ENCODE results near the gene GNG12.

GNG12 gene

GRCh38 chr1:67723620-67724019 lies 109.6 kb downstream of the GNG12 start:
- peak; percentile 3 for DNase-seq

GRCh38 chr1:67723126-67723525 lies 110.1 kb downstream of the GNG12 start:
- DNase-seq: no peak

GRCh38 chr1:67722292-67722944 lies 110.8 kb downstream of the GNG12 start:
- no peak for DNase-seq

- no peak for DNase-seq
Observed at GRCh38 chr1:67721650-67722291, 111.5 kb downstream of the GNG12 start.

- DNase-seq: no peak
Observed at GRCh38 chr1:67721112-67721511, 112.2 kb downstream of the GNG12 start.

GRCh38 chr1:67719329-67720196 lies 113.7 kb downstream of the GNG12 start:
- no peak for DNase-seq

- no peak for DNase-seq
Observed at GRCh38 chr1:67717876-67718275, 115.4 kb downstream of the GNG12 start.

- DNase-seq: no peak
Observed at GRCh38 chr1:67716800-67717199, 116.5 kb downstream of the GNG12 start.

GRCh38 chr1:67715819-67716218 lies 117.4 kb downstream of the GNG12 start:
- no peak for DNase-seq

GRCh38 chr1:67713057-67713846 lies 120.0 kb downstream of the GNG12 start:
- no peak for DNase-seq

GRCh38 chr1:67711855-67712212 lies 121.4 kb downstream of the GNG12 start:
- no peak for DNase-seq

GRCh38 chr1:67711158-67711854 lies 122.0 kb downstream of the GNG12 start:
- no peak for DNase-seq

- no peak for DNase-seq
Observed at GRCh38 chr1:67710417-67710816, 122.8 kb downstream of the GNG12 start.

- DNase-seq: no peak
Observed at GRCh38 chr1:67708606-67709005, 124.7 kb downstream of the GNG12 start.

GRCh38 chr1:67705735-67706453 lies 127.4 kb downstream of the GNG12 start:
- no peak for DNase-seq

- no peak for DNase-seq
Observed at GRCh38 chr1:67704351-67704750, 128.9 kb downstream of the GNG12 start.

GRCh38 chr1:67701876-67702275 lies 131.4 kb downstream of the GNG12 start:
- DNase-seq: no peak

- DNase-seq: no peak
Observed at GRCh38 chr1:67700692-67701410, 132.4 kb downstream of the GNG12 start.

GRCh38 chr1:67700220-67700619 lies 133.0 kb downstream of the GNG12 start:
- no peak for DNase-seq

- no peak for DNase-seq
Observed at GRCh38 chr1:67696708-67697107, 136.6 kb downstream of the GNG12 start.

- DNase-seq: no peak
Observed at GRCh38 chr1:67695963-67696362, 137.3 kb downstream of the GNG12 start.
